WTC11 (cell line): Measurements from ENCODE around the gene OGG1. TPM values are rescaled to one million over a fixed set of nuclear protein-coding genes. Genes with fewer than 3 reads are reported as not detected.

ENCODE experiments used
- ATAC-seq: fragments of 200-7000 bp; cut with Tn5 transposase; 2 replicates; pipeline ENCODE4 v1.10.0; 2021; ENCODE audit warnings: mild to moderate bottlenecking, moderate library complexity
- CTCF ChIA-PET: fragments of 300-600 bp; sonication (Branson Sonifier 250); formaldehyde crosslinking; loops from one replicate; lab custom pipeline; 2021; ENCODE audit warnings: antibody characterized with exemption; lab: Charles Lee
- POLR2A ChIA-PET: fragments of 350-600 bp; sonication (Branson Sonifier 250); formaldehyde crosslinking; loops from one replicate; lab custom pipeline; 2021; ENCODE audit warnings: antibody characterized with exemption; lab: Charles Lee
- DNase-seq: peaks from one replicate; pipeline ENCODE4 v3.0.0; 2021; ENCODE audit warnings: low spot score
- H3K27ac Mint-ChIP-seq: 2 replicates; pipeline ENCODE4 v1.8.0; 2021; ENCODE audit warnings: mixed read lengths
- H3K27me3 Mint-ChIP-seq: 2 replicates; pipeline ENCODE4 v1.8.0; 2021; ENCODE audit warnings: low read depth, mild to moderate bottlenecking, moderate library complexity, mixed read lengths
- H3K36me3 Mint-ChIP-seq: 2 replicates; pipeline ENCODE4 v1.8.0; 2021; ENCODE audit warnings: mixed read lengths
- H3K4me1 Mint-ChIP-seq: 2 replicates; pipeline ENCODE4 v1.8.0; 2022; ENCODE audit warnings: mixed read lengths
- H3K4me3 Mint-ChIP-seq: 2 replicates; pipeline ENCODE4 v1.8.0; 2021; ENCODE audit warnings: mild to moderate bottlenecking, moderate library complexity, mixed read lengths
- H3K9me3 Mint-ChIP-seq: 2 replicates; pipeline ENCODE4 v1.8.0; 2021; ENCODE audit warnings: mixed read lengths
- ATF1 ChIP-seq: sonication (generic); formaldehyde crosslinking; IDR thresholded peaks from 2 replicates; pipeline ENCODE4 v1.8.1; 2023; ENCODE audit warnings: mild to moderate bottlenecking, moderate library complexity, missing genetic modification reagents
- ATF3 ChIP-seq: sonication (generic); formaldehyde crosslinking; conservative IDR thresholded peaks from 2 replicates; pipeline ENCODE4 v1.8.1; 2022; ENCODE audit warnings: mild to moderate bottlenecking, missing genetic modification reagents
- CDX4 ChIP-seq: fragments of 250-450 bp; sonication (Bioruptor Pico); IDR thresholded peaks from 2 replicates; pipeline ENCODE4 v1.9.0; 2021; ENCODE audit warnings: moderate library complexity, mild to moderate bottlenecking, inconsistent platforms, borderline replicate concordance
- EMX1 ChIP-seq: fragments of 250-450 bp; sonication (Bioruptor Pico); IDR thresholded peaks from 2 replicates; pipeline ENCODE4 v1.8.0; 2021; ENCODE audit warnings: mild to moderate bottlenecking
- ETV6 ChIP-seq: sonication (generic); formaldehyde crosslinking; IDR thresholded peaks from 2 replicates; pipeline ENCODE4 v1.8.1; 2022; ENCODE audit warnings: mild to moderate bottlenecking, missing genetic modification reagents
- FOXP4 ChIP-seq: sonication (generic); formaldehyde crosslinking; IDR thresholded peaks from 2 replicates; pipeline ENCODE4 v1.8.0; 2022; ENCODE audit warnings: mild to moderate bottlenecking, missing genetic modification reagents
- MLX ChIP-seq: sonication (generic); formaldehyde crosslinking; IDR thresholded peaks from 2 replicates; pipeline ENCODE4 v1.8.1; 2023; ENCODE audit warnings: mild to moderate bottlenecking, missing genetic modification reagents, moderate library complexity
- STAT6 ChIP-seq: sonication (generic); formaldehyde crosslinking; conservative IDR thresholded peaks from 2 replicates; pipeline ENCODE4 v1.8.1; 2023; ENCODE audit warnings: mild to moderate bottlenecking, low read depth, missing genetic modification reagents, moderate library complexity
- ZNF423 ChIP-seq: fragments of 250-450 bp; sonication (Bioruptor Pico); IDR thresholded peaks from 2 replicates; pipeline ENCODE4 v2.1.2; 2022; ENCODE audit warnings: mild to moderate bottlenecking, moderate library complexity
- ZSCAN18 ChIP-seq: fragments of 250-450 bp; sonication (Bioruptor Pico); IDR thresholded peaks from 2 replicates; pipeline ENCODE4 v2.1.2; 2022; ENCODE audit warnings: mild to moderate bottlenecking, moderate library complexity
- total RNA-seq: library from RNA; stranded (reverse); gene quantifications from 3 replicates; pipeline ENCODE4 v1.2.3, GENCODE V29; 2021
- TF ChIP-seq, protein P1 (sequence below): sonication (generic); formaldehyde crosslinking; IDR thresholded peaks from 2 replicates; pipeline ENCODE4 v1.8.1; 2022; ENCODE audit warnings: mild to moderate bottlenecking, moderate library complexity, missing genetic modification reagents
- TF ChIP-seq, protein P2 (sequence below): fragments of 250-450 bp; sonication (Bioruptor Pico); IDR thresholded peaks from 2 replicates; pipeline ENCODE4 v1.8.0; 2021; ENCODE audit warnings: mild to moderate bottlenecking
- TF ChIP-seq, protein P3 (sequence below): fragments of 250-450 bp; sonication (Bioruptor Pico); IDR thresholded peaks from 2 replicates; pipeline ENCODE4 v1.9.0; 2021; ENCODE audit warnings: mild to moderate bottlenecking
- TF ChIP-seq, protein P4 (sequence below): sonication (generic); formaldehyde crosslinking; IDR thresholded peaks from 2 replicates; pipeline ENCODE4 v1.8.0; 2023; ENCODE audit warnings: mild to moderate bottlenecking, missing genetic modification reagents
- TF ChIP-seq, protein P5 (sequence below): sonication (generic); formaldehyde crosslinking; IDR thresholded peaks from 2 replicates; pipeline ENCODE4 v1.8.0; 2022; ENCODE audit warnings: mild to moderate bottlenecking, missing genetic modification reagents

Gene OGG1
- total RNA-seq, 1 experiment from 2014 or later = 27.3 TPM

GRCh38 chr3:9700536-9700935 is 49.2 kb upstream of the OGG1 start (continued):
- TF ChIP-seq, protein P1, sequence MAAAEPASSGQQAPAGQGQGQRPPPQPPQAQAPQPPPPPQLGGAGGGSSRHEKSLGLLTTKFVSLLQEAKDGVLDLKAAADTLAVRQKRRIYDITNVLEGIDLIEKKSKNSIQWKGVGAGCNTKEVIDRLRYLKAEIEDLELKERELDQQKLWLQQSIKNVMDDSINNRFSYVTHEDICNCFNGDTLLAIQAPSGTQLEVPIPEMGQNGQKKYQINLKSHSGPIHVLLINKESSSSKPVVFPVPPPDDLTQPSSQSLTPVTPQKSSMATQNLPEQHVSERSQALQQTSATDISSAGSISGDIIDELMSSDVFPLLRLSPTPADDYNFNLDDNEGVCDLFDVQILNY (CRISPR knock-in tag) = no peak
- TF ChIP-seq, protein P2, sequence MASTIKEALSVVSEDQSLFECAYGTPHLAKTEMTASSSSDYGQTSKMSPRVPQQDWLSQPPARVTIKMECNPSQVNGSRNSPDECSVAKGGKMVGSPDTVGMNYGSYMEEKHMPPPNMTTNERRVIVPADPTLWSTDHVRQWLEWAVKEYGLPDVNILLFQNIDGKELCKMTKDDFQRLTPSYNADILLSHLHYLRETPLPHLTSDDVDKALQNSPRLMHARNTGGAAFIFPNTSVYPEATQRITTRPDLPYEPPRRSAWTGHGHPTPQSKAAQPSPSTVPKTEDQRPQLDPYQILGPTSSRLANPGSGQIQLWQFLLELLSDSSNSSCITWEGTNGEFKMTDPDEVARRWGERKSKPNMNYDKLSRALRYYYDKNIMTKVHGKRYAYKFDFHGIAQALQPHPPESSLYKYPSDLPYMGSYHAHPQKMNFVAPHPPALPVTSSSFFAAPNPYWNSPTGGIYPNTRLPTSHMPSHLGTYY (CRISPR knock-in tag) = no peak
- TF ChIP-seq, protein P3, sequence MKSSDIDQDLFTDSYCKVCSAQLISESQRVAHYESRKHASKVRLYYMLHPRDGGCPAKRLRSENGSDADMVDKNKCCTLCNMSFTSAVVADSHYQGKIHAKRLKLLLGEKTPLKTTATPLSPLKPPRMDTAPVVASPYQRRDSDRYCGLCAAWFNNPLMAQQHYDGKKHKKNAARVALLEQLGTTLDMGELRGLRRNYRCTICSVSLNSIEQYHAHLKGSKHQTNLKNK (CRISPR knock-in tag) = no peak
- TF ChIP-seq EMX1 = no peak
- no peak for TF ChIP-seq ZSCAN18 (CRISPR knock-in tag)
- TF ChIP-seq FOXP4 (CRISPR knock-in tag) = no peak
- no peak for TF ChIP-seq ETV6 (CRISPR knock-in tag)

DNA sequence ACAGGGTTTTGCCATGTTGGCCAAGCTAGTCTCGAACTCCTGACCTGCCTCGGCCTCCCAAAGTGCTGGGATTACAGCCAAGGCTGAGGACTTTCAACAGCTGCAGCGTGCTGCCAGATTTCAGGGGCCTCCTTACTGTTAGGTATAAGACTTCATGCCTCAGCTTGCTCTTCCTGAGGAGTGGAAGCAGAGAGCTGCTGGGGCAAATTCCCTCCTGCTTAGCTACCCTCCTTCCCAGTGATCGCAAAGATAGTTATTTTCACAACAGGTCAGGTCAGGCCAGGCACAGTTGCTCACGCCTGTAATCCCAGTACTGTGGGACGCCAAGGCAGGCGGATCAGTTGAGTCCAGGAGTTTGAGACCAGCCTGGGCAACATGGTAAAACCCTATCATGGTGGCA is 48.7 kb upstream of the OGG1 start:
- no peak overlapping the region for H3K27ac Mint-ChIP-seq
- no peak overlapping the region for H3K4me3 Mint-ChIP-seq
- peaks cover 21% of the 10 kb centered on the region for H3K27me3 Mint-ChIP-seq
- POLR2A ChIA-PET = no interaction called here
- ATAC-seq = no peak
- no peaks in the 10 kb centered on the region for H3K4me1 Mint-ChIP-seq
- no peaks in the 10 kb centered on the region for H3K9me3 Mint-ChIP-seq
- TF ChIP-seq, protein P4, sequence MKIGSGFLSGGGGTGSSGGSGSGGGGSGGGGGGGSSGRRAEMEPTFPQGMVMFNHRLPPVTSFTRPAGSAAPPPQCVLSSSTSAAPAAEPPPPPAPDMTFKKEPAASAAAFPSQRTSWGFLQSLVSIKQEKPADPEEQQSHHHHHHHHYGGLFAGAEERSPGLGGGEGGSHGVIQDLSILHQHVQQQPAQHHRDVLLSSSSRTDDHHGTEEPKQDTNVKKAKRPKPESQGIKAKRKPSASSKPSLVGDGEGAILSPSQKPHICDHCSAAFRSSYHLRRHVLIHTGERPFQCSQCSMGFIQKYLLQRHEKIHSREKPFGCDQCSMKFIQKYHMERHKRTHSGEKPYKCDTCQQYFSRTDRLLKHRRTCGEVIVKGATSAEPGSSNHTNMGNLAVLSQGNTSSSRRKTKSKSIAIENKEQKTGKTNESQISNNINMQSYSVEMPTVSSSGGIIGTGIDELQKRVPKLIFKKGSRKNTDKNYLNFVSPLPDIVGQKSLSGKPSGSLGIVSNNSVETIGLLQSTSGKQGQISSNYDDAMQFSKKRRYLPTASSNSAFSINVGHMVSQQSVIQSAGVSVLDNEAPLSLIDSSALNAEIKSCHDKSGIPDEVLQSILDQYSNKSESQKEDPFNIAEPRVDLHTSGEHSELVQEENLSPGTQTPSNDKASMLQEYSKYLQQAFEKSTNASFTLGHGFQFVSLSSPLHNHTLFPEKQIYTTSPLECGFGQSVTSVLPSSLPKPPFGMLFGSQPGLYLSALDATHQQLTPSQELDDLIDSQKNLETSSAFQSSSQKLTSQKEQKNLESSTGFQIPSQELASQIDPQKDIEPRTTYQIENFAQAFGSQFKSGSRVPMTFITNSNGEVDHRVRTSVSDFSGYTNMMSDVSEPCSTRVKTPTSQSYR = no peak
- TF ChIP-seq ATF3 (CRISPR knock-in tag) (no peak), CDX4 (CRISPR knock-in tag) (no peak), STAT6 (no peak), ZNF423 (no peak), ETV6 (CRISPR knock-in tag) (no peak), ZSCAN18 (CRISPR knock-in tag) (no peak), MLX (CRISPR knock-in tag) (no peak), ATF1 (CRISPR knock-in tag) (no peak)
- TF ChIP-seq, protein P5, sequence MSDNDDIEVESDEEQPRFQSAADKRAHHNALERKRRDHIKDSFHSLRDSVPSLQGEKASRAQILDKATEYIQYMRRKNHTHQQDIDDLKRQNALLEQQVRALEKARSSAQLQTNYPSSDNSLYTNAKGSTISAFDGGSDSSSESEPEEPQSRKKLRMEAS = no peak
- TF ChIP-seq, all 79 proteins: peak for 0
- H3K36me3 Mint-ChIP-seq = no peaks in the 10 kb centered on the region
- CTCF ChIA-PET = no interaction called here
- DNase-seq = no peak
